Ascending aorta (tissue), 2 donors: ENCODE data around the gene SLC22A23. TPM values are rescaled to one million over a fixed set of nuclear protein-coding genes. Genes with fewer than 3 reads are reported as not detected.

Experiments used
- DNase-seq, 2 donors: peaks; one replicate each; pipeline ENCODE4 v3.0.0-alpha.2; 2019; ENCODE audit warnings: low spot score in 2 of 2
- H3K27ac ChIP-seq, 2 donors: fragments of 200-600 bp; sonication (generic); one replicate each; pipeline ENCODE4 v1.5.1; 2016 to 2017; ENCODE audit warnings: mild to moderate bottlenecking in 1 of 2
- H3K27me3 ChIP-seq: fragments of 200-600 bp; sonication (generic); one replicate; pipeline ENCODE4 v1.5.1; 2017
- H3K36me3 ChIP-seq, 2 donors: fragments of 200-600 bp; sonication (generic); one replicate each; pipeline ENCODE4 v1.5.1; 2016
- H3K4me1 ChIP-seq, 2 donors: fragments of 200-600 bp; sonication (generic); one replicate each; pipeline ENCODE4 v1.5.1; 2016 to 2017; ENCODE audit warnings: mild to moderate bottlenecking in 1 of 2
- H3K4me3 ChIP-seq, 2 donors: fragments of 200-600 bp; sonication (generic); one replicate each; pipeline ENCODE4 v1.5.1; 2016 to 2017; ENCODE audit warnings: mild to moderate bottlenecking in 1 of 2
- H3K9me3 ChIP-seq, 2 donors: fragments of 200-600 bp; sonication (generic); one replicate each; pipeline ENCODE4 v1.5.1; 2016
- CTCF ChIP-seq, 3 experiments: fragments of 200-600 bp in 2 of 3; fragments of 450-650 bp in 1 of 3; sonication (generic) in 2 of 3; IDR thresholded peaks; one replicate each; pipeline ENCODE4 v1.5.1; 2016 to 2019; ENCODE audit warnings: antibody characterized with exemption in 3 of 3, mild to moderate bottlenecking in 1 of 3, moderate library complexity in 1 of 3
- intact Hi-C: fragments of 100-400 bp; cut with DNase I; formaldehyde crosslinking; loops from one replicate; pipeline ENCODE4 v1.15.1; 2023
- total RNA-seq: library from RNA; depleted of rRNA; stranded (reverse); fragments of >200 nt; gene quantifications from one replicate; pipeline ENCODE4 v1.1.0, GENCODE V29; 2016

The SLC22A23 gene
- total RNA-seq, 1 donor from 2014 or later: 42.0 TPM

GRCh38 chr6:3269281-3269975 lies 187.4 kb downstream of the SLC22A23 start:
- DNase-seq: no peak
- no peak for TF ChIP-seq CTCF (IDR thresholded peaks at IDR 0.05)
- intact Hi-C loops: no loop called here
- Histone ChIP-seq H3K36me3 (peaks cover 25 to 45% of the 10 kb centered on the region in 2 donors), H3K4me3 (no peak overlapping the region), H3K27ac (no peak overlapping the region), H3K27me3 (no peaks in the 10 kb centered on the region), H3K4me1 (no peaks in the 10 kb centered on the region), H3K9me3 (no peaks in the 10 kb centered on the region)

- no peak for DNase-seq
- Histone ChIP-seq H3K4me1 (no peaks in the 10 kb centered on the region), H3K27me3 (no peaks in the 10 kb centered on the region), H3K27ac (no peak overlapping the region), H3K9me3 (no peaks in the 10 kb centered on the region), H3K4me3 (no peak overlapping the region), H3K36me3 (peaks cover 33 to 52% of the 10 kb centered on the region in 2 donors)
- TF ChIP-seq CTCF (IDR thresholded peaks at IDR 0.05): no peak
- intact Hi-C loops: no loop called here
Measured at GRCh38 chr6:3268680-3269079, 188.2 kb downstream of the SLC22A23 start.

GRCh38 chr6:3267162-3267561 lies 189.7 kb downstream of the SLC22A23 start:
- no peaks in the 10 kb centered on the region for H3K27me3 ChIP-seq
- no peak for TF ChIP-seq CTCF (IDR thresholded peaks at IDR 0.05)
- H3K4me1 ChIP-seq: no peaks in the 10 kb centered on the region
- H3K9me3 ChIP-seq: no peaks in the 10 kb centered on the region
- H3K36me3 ChIP-seq: peaks cover 30 to 52% of the 10 kb centered on the region in 2 donors
- intact Hi-C loops: no loop called here
- DNase-seq: no peak
- no peak overlapping the region for H3K27ac ChIP-seq
- no peak overlapping the region for H3K4me3 ChIP-seq

GRCh38 chr6:3266170-3266569 lies 190.7 kb downstream of the SLC22A23 start:
- H3K27ac ChIP-seq: no peak overlapping the region
- intact Hi-C loops: no loop called here
- no peaks in the 10 kb centered on the region for H3K9me3 ChIP-seq
- no peak for TF ChIP-seq CTCF (IDR thresholded peaks at IDR 0.05)
- DNase-seq: no peak
- no peak overlapping the region for H3K4me3 ChIP-seq
- peaks cover 22 to 43% of the 10 kb centered on the region in 2 donors for H3K36me3 ChIP-seq
- no peaks in the 10 kb centered on the region for H3K27me3 ChIP-seq
- peaks cover 0 to 1% of the 10 kb centered on the region in 2 donors for H3K4me1 ChIP-seq

GRCh38 chr6:3265671-3266070 lies 191.2 kb downstream of the SLC22A23 start:
- Histone ChIP-seq H3K4me3 (no peak overlapping the region), H3K36me3 (peaks cover 19 to 38% of the 10 kb centered on the region in 2 donors), H3K9me3 (no peaks in the 10 kb centered on the region), H3K27me3 (no peaks in the 10 kb centered on the region), H3K27ac (no peak overlapping the region), H3K4me1 (peaks cover 3 to 6% of the 10 kb centered on the region in 2 donors)
- no peak for TF ChIP-seq CTCF (IDR thresholded peaks at IDR 0.05)
- DNase-seq: no peak
- intact Hi-C loops: no loop called here
